Measurements from ENCODE around the gene ZBTB48.
A peak's percentile ranks its signal among the peaks of the same experiment; 100 is the strongest.

ZBTB48 gene

DNA sequence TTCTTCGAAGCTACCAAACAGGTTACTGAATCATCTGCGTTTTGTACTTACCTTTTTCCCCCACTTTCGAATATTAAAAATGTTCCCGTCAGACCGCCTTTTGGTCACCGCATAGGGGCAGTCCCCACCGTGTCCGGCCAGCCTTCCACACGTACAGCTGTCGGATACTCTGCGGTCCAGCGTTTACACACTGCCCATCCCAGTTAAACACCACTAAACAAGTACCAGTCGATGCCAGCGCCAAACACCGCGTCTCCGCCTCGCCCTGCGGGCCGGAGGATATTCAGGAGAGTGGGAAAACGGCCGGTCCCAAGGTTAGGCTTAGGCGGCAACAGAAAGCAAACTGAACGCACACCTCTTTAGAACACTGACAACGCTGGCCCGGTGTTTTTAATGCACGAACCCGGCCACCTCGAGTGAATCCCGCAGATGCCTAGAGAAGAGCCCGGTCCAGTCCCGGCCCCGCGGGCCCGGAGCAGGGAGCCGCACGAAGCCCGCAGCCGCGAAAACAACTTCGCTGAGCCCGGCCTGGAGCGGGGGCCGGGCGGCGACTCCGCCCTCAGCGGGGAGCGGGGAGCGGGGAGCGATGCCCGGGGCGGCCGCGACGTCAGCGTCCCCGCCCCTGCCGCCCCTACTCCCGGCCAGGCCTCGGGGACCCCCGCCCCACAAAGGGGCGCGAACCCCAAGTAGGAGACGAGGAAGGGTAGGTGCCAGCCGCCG lies 33.0 kb downstream of the ZBTB48 start:
- no peak for DNase-seq (ENCODE audit: low read depth in 2 of 2)

DNA sequence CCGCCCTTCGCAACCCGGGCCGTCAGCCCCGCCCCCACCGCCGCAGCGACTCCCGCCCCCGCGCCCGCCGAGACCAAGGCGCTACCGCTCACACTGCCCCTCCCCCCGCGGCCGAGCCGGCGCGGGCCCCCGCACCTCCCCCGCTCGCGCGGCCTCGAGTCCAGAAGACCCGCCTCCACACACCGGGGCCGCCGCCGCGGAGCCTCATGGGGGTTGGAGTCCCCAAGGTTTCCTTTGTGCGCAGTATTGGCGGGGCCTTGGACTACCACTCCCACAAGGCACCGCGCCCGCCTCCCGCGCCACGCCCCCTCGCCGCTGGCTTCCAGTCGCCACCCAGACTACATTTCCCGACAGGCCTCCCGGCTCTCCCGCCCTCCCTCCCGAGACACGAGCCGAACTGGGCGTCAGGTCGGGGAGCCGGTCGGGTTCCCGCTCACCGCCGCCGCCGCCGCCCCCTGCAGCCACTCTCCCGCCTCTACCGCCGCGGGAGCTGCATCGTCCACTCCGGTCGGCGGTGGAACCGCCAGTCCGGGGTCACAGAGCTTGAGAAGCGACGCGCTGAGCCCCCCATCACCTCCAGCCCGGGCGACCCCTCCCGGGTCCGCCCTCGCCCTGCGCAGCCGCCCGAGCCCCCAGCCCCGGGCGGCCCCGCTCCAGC lies 33.7 kb downstream of the ZBTB48 start, which contains the start of gene PHF13:
Gene PHF13 (plus strand): TSS at position 371 of the 658 bp plus-strand sequence. CDS start 336 bp downstream, outside the sequence.
- peak; percentile 99 to 100 for DNase-seq (ENCODE audit: low read depth in 2 of 2)

DNA sequence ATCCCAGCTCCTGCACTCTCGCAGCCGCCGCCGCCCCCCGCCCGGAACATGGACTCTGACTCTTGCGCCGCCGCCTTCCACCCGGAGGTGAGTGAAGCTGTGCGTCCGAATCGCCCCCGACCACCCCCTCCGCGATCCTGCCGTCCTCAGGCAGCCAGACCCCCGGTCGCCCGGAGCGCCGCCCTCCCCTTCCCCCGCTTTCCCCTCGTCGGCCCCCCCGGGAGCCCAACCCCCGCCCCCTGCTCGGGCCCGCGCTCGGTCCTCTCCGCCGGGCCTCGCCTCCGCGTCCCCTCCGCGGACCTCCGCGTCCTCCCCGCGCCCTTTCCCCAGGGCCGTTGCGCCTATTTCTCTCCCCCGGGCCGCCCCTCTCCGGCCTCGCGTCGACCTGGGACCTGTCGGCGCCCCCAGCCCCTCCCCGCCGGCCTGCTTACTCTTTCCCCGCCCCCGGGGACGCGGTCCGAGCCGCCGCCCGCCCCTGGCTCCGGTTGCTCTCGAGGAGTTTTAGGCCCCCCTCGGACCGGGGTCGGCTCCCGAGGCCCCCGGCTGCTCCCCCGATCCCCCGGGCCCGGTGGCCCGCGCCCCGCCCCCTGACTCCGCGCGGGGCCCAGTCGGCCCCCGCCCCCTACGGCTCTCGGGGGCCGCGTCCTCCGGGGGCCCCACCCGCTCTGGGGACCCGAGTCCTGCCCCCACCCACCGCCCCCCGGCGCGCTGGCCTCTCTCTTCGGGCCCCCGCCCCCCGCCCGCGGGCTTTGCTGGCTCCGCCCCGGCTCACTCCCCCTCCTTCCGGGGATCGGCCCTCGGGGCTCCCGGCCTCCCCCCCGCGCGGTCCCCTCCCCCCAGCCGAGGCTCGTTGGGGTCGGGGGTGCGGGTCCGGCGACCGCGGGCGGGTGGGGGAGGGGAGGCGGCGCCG lies 34.5 kb downstream of the ZBTB48 start:
- peak in 1 of 2 donors; percentile 69 for DNase-seq (ENCODE audit: low read depth in 2 of 2)

DNA sequence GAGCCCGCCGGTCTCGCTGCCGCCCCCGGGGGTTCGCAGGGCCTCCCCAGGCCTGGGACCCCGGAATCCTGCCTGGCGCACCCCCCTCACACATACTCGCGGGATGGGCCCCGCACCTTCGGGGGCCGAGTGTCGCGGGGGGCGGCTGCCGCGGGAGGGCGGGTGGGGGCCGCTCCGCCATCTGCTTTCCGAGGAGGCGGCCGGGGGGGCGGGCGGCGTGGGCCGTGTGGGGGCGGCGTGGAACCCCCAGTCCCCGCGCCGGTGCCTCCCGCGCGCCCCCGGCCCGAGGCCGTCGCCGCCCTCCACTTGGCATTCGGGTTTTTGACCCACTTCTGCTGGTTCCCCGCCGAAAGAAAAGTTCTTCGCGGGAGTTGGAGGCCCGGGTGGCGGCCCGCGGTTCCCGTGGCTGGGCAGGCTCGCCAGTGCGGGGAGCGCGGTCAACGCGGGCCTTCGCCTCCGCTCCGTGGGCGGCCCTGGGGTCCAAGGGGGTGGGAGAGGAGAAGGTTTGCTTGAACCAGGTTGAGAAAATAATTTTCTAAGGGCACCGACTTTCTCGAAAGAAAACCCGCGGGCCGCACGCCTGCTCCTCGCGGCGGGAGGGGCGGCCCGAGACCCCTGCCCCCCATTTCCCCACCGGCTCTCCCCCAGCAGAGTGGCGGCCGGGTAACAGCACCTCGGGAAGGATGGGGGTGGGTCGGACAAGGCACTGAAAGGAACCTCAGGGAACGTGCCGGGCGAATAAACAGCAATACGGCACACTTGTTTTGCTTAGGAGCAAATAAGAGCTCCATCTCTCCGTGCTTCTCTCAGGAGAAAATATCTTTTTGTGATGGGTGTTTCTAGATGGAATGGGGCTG lies 35.4 kb downstream of the ZBTB48 start:
- peak in 1 of 2 donors; percentile 23 for DNase-seq (ENCODE audit: low read depth in 2 of 2)

DNA sequence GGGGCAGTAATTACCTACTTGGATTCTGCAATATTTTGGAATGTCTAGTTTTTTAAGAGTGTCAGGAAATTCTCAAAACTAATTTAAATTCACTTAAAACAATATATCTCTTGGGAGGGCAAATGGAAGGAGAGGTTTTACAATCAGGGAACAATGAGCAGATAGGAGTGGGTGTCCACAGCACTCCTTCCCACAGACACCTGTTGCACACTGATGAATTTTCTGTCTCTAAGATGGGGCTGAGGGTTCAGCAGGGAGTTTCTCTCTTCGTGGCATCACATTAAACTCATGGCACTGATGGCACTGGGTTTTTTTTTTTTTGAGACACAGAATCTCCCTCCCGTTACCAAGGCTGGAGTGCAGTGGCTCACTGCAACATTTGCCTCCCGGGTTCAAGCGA lies 39.3 kb downstream of the ZBTB48 start:
- DNase-seq (ENCODE audit: low read depth in 2 of 2), result no peak

DNA sequence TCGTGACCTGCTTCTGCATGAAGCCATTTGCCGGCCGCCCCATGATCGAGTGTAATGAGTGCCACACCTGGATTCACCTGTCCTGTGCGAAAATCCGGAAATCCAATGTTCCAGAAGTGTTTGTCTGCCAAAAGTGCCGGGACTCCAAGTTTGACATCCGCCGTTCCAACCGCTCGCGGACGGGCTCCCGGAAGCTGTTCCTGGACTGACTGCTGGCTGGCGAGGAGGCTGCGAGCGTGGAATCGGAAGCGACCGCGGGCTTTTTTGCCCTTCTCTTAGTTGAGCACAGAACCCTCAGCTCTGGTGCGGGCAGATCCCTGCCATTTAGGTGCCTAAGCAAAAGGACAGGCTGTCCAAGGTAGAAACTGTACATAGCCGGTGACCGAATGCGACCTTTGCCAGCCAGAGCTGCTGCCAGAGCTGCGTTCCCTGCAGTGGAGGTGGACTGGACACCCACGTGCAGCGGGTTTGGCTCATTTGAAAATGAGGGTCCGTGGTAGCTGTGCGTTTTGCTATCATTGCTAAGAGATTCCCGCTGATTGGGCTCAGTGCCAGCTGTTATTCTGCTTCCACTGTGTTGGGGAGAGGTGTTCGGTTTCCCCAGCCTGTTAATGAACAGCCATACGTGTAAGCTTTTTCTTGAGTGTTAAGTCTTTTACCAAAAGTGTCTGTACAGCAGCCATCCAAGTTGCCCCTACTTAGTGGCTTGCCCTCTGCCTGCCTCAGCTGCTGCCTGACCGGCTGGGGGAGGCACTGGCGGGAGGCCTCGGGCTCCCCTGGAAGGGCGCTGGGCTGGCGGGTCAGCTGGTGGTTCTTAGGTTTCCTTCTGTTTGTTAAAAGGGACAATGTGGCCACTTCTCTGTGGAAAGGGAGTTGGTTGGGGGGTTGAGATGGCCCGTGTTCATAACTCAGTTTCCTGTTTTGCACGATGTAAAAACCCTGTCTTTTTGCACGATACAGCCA lies 41.9 kb downstream of the ZBTB48 start:
- no peak for DNase-seq (ENCODE audit: low read depth in 2 of 2)

DNA sequence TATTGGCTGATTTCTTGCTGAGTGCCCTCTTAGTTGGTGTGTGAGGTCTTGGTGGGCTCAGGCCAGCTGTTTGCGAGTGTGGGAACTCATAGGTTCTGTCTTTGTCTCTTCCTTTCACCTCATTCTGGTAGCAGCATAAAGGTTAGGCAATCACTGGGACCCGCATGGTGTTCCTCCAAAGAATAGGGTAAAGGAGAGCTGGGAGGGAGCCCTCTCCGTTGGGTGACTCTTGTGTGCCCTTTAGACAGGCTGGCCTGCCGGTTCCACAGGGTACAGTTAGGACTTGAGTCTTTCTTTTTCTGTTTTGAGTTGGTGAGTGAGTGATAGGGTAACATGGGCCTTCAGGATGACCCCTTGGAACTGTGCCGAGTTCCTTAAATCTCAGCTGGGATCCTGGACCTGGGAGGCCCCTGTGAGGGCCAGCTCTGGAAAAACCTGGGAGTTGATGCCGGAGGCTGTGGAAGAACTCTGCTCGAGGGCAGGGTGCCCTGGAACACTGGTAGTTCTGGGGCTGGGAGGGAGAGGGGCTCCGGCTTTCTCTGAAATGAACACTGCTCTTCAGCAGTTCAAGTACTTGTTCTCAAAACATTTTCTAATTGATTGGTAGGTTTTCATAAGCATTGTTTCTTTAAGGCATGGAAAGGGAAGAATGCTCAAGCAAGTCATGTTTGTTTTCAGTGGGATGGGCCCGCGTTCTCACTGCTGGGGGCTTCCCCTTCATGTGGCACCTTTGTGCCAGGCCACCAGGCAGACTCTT lies 42.8 kb downstream of the ZBTB48 start:
- no peak for DNase-seq (ENCODE audit: low read depth in 2 of 2)

DNA sequence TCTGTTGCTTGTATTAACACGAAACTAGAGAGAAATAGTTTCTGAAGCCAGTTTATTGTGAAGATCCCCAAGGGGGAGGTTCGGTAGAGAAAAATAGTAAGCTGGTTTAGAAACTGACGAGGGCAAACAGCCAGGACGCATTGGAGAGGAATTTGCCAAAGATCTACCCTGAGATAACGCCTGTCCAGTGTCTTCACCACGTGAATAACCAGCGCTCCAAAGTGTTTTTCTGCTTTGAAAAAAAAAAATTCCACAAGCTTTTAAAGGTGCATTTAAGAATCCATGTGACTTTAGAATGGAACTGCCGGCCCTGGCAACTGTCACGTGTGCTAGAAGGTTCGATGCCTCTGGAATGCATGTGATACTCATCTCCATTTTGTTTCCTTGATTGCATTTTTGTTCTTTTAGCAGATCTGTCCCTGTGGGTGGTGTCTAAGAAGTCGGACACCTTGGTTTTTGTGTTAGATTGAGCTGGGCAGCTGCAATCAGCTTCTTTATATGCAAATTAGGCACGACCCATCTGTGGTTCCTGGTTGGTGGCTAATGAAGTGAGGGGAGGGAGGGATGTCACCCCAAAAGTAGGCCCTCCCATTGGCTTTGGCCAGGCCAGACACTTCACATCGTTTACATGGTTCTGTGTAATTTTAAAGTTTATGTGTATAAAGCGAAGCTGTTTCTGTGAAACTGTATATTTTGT lies 43.6 kb downstream of the ZBTB48 start:
- DNase-seq (ENCODE audit: low read depth in 2 of 2), result no peak

DNA sequence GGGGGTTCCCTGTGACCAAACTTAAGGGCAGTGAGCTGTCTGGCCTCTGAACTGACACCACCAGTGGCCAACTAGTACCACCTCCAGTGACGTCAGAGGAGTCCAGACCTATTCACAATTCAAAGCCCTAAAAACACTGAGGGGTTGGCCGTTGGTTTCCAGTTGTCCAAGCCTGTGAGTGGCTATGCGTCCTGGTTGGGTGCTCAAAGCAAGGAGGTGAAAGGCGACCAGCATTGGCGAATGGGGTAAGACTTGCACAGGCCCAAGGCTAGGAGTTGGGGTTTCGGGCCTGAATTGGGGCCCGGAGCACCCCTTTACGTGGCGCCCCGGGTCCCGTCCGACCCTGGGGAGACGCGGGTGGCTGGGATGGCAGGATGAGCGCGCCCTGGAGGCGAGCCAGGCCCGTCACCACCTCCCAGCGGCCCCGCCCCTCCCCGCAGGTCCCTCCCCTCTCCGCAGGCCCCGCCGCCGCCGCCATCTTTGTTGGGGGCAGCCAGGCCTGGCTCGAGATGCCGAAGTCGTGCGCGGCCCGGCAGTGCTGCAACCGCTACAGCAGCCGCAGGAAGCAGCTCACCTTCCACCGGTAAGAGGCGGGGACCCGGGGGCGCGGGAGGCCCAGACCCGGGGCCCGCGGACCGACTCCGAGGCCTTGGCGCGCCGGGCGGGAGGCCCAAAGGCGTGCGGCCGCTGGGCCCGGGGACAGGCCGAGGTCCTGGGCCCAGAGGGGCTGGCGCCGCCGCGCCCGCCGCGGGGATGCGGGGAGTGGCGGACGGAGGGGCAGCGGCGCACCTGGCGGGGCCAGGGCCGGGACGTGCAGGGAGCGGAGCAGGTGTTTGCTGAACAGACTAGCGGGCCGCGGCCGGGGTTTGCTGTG lies 45.2 kb downstream of the ZBTB48 start, which contains the start of gene THAP3:
Gene THAP3 (plus strand): TSS at position 159 of the 874 bp plus-strand sequence. CDS start 351 bp downstream, at position 510.
- peak; percentile 72 to 83 for DNase-seq (ENCODE audit: low read depth in 2 of 2)

DNA sequence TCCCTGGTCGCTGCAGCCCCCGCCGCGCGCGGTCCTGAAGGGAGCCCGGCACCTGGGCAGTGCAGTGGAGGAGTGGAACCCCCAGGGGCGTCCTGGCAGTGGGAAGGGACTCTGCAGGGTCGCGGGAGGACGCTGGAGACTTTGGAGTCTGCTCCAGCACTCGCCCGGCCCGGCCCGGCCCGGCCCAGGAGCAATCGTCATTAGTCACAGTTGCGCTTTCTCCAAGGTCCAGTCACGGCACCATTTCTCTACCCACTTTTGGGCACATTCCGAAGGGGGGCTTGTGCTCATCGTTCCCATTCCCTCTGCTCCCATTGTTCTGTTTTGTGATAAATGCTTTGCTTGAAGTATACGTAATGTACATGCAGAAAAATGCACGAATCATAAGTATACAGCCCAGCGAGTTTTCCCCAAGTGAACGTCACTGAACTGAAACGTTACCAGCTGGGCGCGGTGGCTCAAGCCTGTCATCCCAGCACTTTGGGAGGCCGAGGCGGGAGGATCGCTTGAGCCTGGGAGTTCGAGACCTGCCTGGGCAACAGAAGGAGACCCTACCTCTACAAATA lies 45.9 kb downstream of the ZBTB48 start:
- DNase-seq (ENCODE audit: low read depth in 2 of 2), result no peak

DNA sequence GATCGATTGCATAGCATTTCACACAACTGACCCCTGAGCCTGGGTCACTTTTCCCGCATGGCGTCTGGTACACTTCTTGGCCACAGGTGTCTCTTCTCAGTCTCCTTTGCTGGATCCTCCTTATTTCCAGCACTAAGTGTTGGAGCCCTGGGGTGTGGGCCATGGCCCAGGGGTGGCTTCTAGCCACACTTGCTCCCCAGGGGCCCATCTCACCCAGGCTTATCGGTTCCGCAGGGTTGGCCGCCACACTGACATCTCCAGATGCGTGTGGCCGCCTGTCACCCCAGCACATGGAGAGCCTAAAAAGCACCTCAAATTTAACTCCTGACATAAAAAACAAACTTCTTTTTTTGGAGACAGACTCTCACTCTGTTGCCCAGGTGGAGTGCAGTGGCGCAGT lies 47.2 kb downstream of the ZBTB48 start:
- no peak for DNase-seq (ENCODE audit: low read depth in 2 of 2)

DNA sequence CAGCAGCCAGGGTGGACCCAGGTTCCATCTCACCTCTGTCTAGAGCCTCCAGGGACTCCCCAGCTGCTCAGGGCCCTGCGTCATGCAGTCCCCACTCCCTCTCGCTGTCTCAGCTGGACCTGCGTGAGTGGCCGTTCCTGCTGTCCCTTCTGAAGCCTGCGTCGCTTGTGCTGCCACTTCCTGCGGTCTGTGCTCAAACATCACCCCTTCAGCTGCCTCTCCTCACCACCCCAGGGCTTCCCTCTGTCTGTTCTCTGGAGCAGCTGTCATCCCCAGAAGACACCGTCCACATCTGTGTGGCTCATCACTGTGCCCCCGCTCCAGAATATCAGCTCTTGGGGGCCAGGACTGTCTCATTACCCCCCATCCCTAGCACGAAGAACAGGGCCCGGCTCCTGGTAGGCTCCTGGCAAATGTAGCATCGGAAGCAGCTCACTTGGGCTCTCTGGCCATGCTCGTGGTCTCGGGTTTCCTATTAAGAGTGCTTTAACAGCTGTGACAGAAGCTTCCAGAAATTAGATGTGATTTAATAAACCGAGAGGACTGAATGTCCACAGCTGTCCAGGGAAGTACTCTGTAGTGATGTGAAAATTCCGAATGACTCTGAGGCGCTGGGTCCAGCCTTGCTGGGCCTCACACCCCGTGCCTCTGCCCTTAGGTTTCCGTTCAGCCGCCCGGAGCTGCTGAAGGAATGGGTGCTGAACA lies 48.2 kb downstream of the ZBTB48 start:
- no peak for DNase-seq (ENCODE audit: low read depth in 2 of 2)

DNA sequence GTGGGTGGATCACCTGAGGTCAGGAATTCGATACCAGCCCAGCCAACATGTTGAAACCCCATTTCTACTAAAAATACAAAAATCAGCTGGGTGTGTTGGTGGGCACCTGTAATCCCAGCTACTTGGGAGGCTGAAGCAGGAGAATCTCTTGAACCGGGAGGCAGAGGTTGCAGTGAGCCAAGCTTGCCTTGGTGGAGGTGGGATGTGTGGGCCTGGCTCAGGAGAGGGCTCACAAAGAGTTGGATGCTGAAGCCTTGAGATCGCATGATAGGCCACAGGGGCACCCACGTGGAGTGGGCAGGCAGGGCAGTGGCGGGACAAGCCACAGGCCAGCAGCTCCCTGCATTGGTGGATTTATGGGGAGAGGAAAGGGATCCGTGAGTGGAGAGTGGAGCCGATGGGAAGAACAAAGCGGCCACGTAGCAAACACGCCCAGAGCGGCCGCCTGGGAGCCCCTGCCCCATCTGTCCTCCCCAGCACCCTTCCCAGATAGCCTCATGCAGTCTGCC lies 49.2 kb downstream of the ZBTB48 start:
- DNase-seq (ENCODE audit: low read depth in 2 of 2), result no peak

DNA sequence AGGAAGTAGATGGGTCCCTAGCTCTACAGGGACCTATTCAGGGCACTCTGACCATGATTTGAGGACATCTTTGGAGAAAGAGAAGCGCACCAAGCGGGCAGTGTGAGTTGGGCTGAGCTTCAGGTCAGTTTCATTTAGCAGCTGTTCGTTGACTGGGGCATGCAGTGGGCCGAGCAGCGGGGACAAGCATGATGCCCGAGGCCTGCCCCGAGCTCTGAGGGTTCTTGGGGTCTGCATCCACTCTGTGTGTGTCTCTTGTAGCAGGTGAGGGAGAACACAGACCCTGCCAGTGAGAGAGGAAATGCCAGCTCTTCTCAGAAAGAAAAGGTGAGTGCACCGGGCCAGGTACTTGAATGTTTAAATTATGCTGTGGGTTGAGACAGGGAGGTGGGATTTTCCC lies 50.2 kb downstream of the ZBTB48 start:
- no peak for DNase-seq (ENCODE audit: low read depth in 2 of 2)

DNA sequence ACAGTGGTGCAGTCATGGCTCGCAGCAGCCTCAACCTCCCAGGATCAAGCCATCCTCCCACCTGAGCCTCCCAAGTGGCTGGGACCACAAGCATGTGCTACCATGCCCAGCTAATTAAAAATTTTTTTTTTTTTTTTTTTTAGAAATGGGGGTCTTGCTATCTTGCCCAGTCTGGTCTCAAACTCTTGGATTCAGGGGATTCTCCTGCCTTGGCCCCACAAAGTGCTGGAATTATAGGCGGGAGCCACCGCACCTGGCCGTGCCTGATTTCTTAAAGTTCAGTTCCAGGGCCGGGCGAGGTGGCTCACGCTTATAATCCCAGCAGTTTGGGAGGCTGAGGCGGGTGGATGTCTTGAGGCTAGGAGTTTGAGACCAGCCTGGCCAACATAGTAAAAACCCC lies 51.3 kb downstream of the ZBTB48 start:
- no peak for DNase-seq (ENCODE audit: low read depth in 2 of 2)

Data from stimulated activated CD8-positive, alpha-beta memory T cell treated with anti-CD3 and anti-CD28 coated beads, Interleukin-7, amount 100 ng/mL, for 4 hours (primary cell).